Activated CD4-positive, alpha-beta T cell treated with anti-CD3 and anti-CD28 coated beads, Interleukin-2, amount 10 ng/mL, durations not matched to agents 24 days and 14 days (primary cell): Measurements from ENCODE around the gene RPLP2. TPM values are rescaled to one million over a fixed set of nuclear protein-coding genes. Genes with fewer than 3 reads are reported as not detected.

Source experiments
- DNase-seq: peaks from one replicate; pipeline ENCODE4 v3.0.0; 2022
- H3K27ac Mint-ChIP-seq: one replicate; pipeline ENCODE4 v1.8.0; 2022; ENCODE audit warnings: mild to moderate bottlenecking, mixed read lengths
- H3K27me3 Mint-ChIP-seq: one replicate; pipeline ENCODE4 v1.8.0; 2022; ENCODE audit warnings: mixed read lengths
- H3K36me3 Mint-ChIP-seq: one replicate; pipeline ENCODE4 v1.8.0; 2022; ENCODE audit warnings: low read depth, mild to moderate bottlenecking, mixed read lengths
- H3K4me1 Mint-ChIP-seq: one replicate; pipeline ENCODE4 v1.8.0; 2021; ENCODE audit warnings: mixed read lengths
- H3K4me3 Mint-ChIP-seq: one replicate; pipeline ENCODE4 v1.8.0; 2022; ENCODE audit warnings: mild to moderate bottlenecking, moderate library complexity, mixed read lengths
- H3K9me3 Mint-ChIP-seq: one replicate; pipeline ENCODE4 v1.8.0; 2021; ENCODE audit warnings: mixed read lengths
- intact Hi-C: fragments of 100-400 bp; cut with micrococcal nuclease; formaldehyde crosslinking; loops from one replicate; pipeline ENCODE4 v1.15.1; 2023
- total RNA-seq: library from RNA; stranded (reverse); gene quantifications from 2 replicates; pipeline ENCODE4 v1.2.3, GENCODE V29; 2022

RPLP2 gene
- total RNA-seq, 1 donor from 2014 or later, result 2,367 TPM

GRCh38 chr11:831961-832528 lies 22.3 kb downstream of the RPLP2 start:
- peaks cover 2% of the 10 kb centered on the region for H3K36me3 Mint-ChIP-seq
- DNase-seq, result no peak
- H3K27ac Mint-ChIP-seq, result peak overlapping the region; percentile 52
- no peaks in the 10 kb centered on the region for H3K9me3 Mint-ChIP-seq
- peak overlapping the region; percentile 53 for H3K4me3 Mint-ChIP-seq
- H3K27me3 Mint-ChIP-seq, result peaks cover 42% of the 10 kb centered on the region
- intact Hi-C loops, result loop anchor here (1.0 kb wide), 1 partner anchor 10 kb away; the partner anchor contains the start of genes POLR2L and TSPAN4
- peaks cover 28% of the 10 kb centered on the region for H3K4me1 Mint-ChIP-seq

GRCh38 chr11:832529-833113 lies 22.9 kb downstream of the RPLP2 start, which contains the start of gene CD151:
Gene CD151 (plus strand): TSS chr11:832952. CDS start chr11:836070, 3,118 bp downstream.
- no peaks in the 10 kb centered on the region for H3K9me3 Mint-ChIP-seq
- peak within 1 kb of the TSS; percentile 52 for H3K27ac Mint-ChIP-seq
- H3K36me3 Mint-ChIP-seq, result peaks cover 4% of the 10 kb centered on the region
- peak; percentile 85 for DNase-seq
- peaks cover 40% of the 10 kb centered on the region for H3K27me3 Mint-ChIP-seq
- intact Hi-C loops, result loop anchor here (1.0 kb wide), 1 partner anchor 10 kb away; the partner anchor contains the start of genes POLR2L and TSPAN4
- peak within 1 kb of the TSS; percentile 74 for H3K4me3 Mint-ChIP-seq
- peaks cover 26% of the 10 kb centered on the region for H3K4me1 Mint-ChIP-seq

GRCh38 chr11:833114-833791 lies 23.5 kb downstream of the RPLP2 start:
- Mint-ChIP-seq H3K9me3 (no peaks in the 10 kb centered on the region), H3K27me3 (peaks cover 34% of the 10 kb centered on the region), H3K27ac (no peak overlapping the region), H3K36me3 (peaks cover 7% of the 10 kb centered on the region), H3K4me3 (peak overlapping the region; percentile 74), H3K4me1 (peaks cover 20% of the 10 kb centered on the region)
- intact Hi-C loops, result no loop called here
- DNase-seq, result peak; percentile 81

- no peak overlapping the region for H3K27ac Mint-ChIP-seq
- H3K27me3 Mint-ChIP-seq, result peaks cover 28% of the 10 kb centered on the region
- peak overlapping the region; percentile 74 for H3K4me3 Mint-ChIP-seq
- DNase-seq, result no peak
- peaks cover 21% of the 10 kb centered on the region for H3K4me1 Mint-ChIP-seq
- H3K36me3 Mint-ChIP-seq, result peaks cover 12% of the 10 kb centered on the region
- H3K9me3 Mint-ChIP-seq, result no peaks in the 10 kb centered on the region
- intact Hi-C loops, result no loop called here
Observed at GRCh38 chr11:833849-834311, 24.1 kb downstream of the RPLP2 start.

GRCh38 chr11:834371-835316 lies 24.9 kb downstream of the RPLP2 start:
- H3K36me3 Mint-ChIP-seq, result peaks cover 13% of the 10 kb centered on the region
- intact Hi-C loops, result no loop called here
- H3K4me3 Mint-ChIP-seq, result peak overlapping the region; percentile 74
- DNase-seq, result no peak
- H3K9me3 Mint-ChIP-seq, result no peaks in the 10 kb centered on the region
- peaks cover 15% of the 10 kb centered on the region for H3K4me1 Mint-ChIP-seq
- H3K27ac Mint-ChIP-seq, result no peak overlapping the region
- H3K27me3 Mint-ChIP-seq, result peaks cover 21% of the 10 kb centered on the region

- Mint-ChIP-seq H3K27me3 (peaks cover 12% of the 10 kb centered on the region), H3K36me3 (peaks cover 24% of the 10 kb centered on the region), H3K4me1 (peaks cover 29% of the 10 kb centered on the region), H3K4me3 (no peak overlapping the region), H3K27ac (no peak overlapping the region), H3K9me3 (no peaks in the 10 kb centered on the region)
- DNase-seq, result no peak
- intact Hi-C loops, result no loop called here
Observed at GRCh38 chr11:836274-836673, 26.5 kb downstream of the RPLP2 start.

- no peaks in the 10 kb centered on the region for H3K9me3 Mint-ChIP-seq
- no peak overlapping the region for H3K4me3 Mint-ChIP-seq
- H3K27ac Mint-ChIP-seq, result no peak overlapping the region
- no peak for DNase-seq
- intact Hi-C loops, result no loop called here
- H3K4me1 Mint-ChIP-seq, result peaks cover 29% of the 10 kb centered on the region
- peaks cover 26% of the 10 kb centered on the region for H3K36me3 Mint-ChIP-seq
- peaks cover 7% of the 10 kb centered on the region for H3K27me3 Mint-ChIP-seq
Observed at GRCh38 chr11:836700-837099, 26.9 kb downstream of the RPLP2 start.

- Mint-ChIP-seq H3K4me3 (no peak overlapping the region), H3K4me1 (peaks cover 25% of the 10 kb centered on the region), H3K27ac (no peak overlapping the region), H3K9me3 (no peaks in the 10 kb centered on the region), H3K27me3 (peaks cover 2% of the 10 kb centered on the region), H3K36me3 (peaks cover 26% of the 10 kb centered on the region)
- DNase-seq, result no peak
- intact Hi-C loops, result no loop called here
Observed at GRCh38 chr11:837189-837989, 27.6 kb downstream of the RPLP2 start.

GRCh38 chr11:837990-838307 lies 28.2 kb downstream of the RPLP2 start:
- Mint-ChIP-seq H3K4me3 (no peak overlapping the region), H3K27ac (no peak overlapping the region), H3K27me3 (peaks cover 2% of the 10 kb centered on the region), H3K4me1 (peaks cover 25% of the 10 kb centered on the region), H3K36me3 (peaks cover 26% of the 10 kb centered on the region), H3K9me3 (no peaks in the 10 kb centered on the region)
- intact Hi-C loops, result no loop called here
- DNase-seq, result no peak

- peaks cover 2% of the 10 kb centered on the region for H3K27me3 Mint-ChIP-seq
- no peak overlapping the region for H3K4me3 Mint-ChIP-seq
- no peaks in the 10 kb centered on the region for H3K9me3 Mint-ChIP-seq
- intact Hi-C loops, result no loop called here
- no peak for DNase-seq
- peaks cover 26% of the 10 kb centered on the region for H3K36me3 Mint-ChIP-seq
- H3K4me1 Mint-ChIP-seq, result peaks cover 25% of the 10 kb centered on the region
- no peak overlapping the region for H3K27ac Mint-ChIP-seq
Observed at GRCh38 chr11:838441-839279, 28.9 kb downstream of the RPLP2 start.

GRCh38 chr11:839280-839623 lies 29.5 kb downstream of the RPLP2 start:
- H3K27me3 Mint-ChIP-seq, result no peaks in the 10 kb centered on the region
- H3K4me3 Mint-ChIP-seq, result no peak overlapping the region
- peaks cover 26% of the 10 kb centered on the region for H3K36me3 Mint-ChIP-seq
- no peaks in the 10 kb centered on the region for H3K9me3 Mint-ChIP-seq
- peaks cover 20% of the 10 kb centered on the region for H3K4me1 Mint-ChIP-seq
- intact Hi-C loops, result no loop called here
- no peak overlapping the region for H3K27ac Mint-ChIP-seq
- no peak for DNase-seq

- no peak for DNase-seq
- Mint-ChIP-seq H3K27ac (no peak overlapping the region), H3K36me3 (peaks cover 26% of the 10 kb centered on the region), H3K27me3 (no peaks in the 10 kb centered on the region), H3K4me3 (peak overlapping the region; percentile 89), H3K9me3 (no peaks in the 10 kb centered on the region), H3K4me1 (peaks cover 19% of the 10 kb centered on the region)
- intact Hi-C loops, result no loop called here
Observed at GRCh38 chr11:839875-840617, 30.3 kb downstream of the RPLP2 start.
